H1 (cell line): ENCODE data around the gene HDAC9. TPM values are rescaled to one million over a fixed set of nuclear protein-coding genes. Genes with fewer than 3 reads are reported as not detected.

Experiments
- CTCF ChIA-PET: fragments of 300-600 bp; sonication (Branson Sonifier 250); formaldehyde crosslinking; loops from one replicate; lab custom pipeline; 2021; ENCODE audit not compliant: partially characterized antibody; lab: Charles Lee
- POLR2A ChIA-PET: fragments of 300-600 bp; sonication (Branson Sonifier 250); formaldehyde crosslinking; loops from one replicate; lab custom pipeline; 2021; ENCODE audit warnings: inconsistent platforms; ENCODE audit not compliant: partially characterized antibody; lab: Charles Lee
- DNase-seq, 2 experiments: peaks; one replicate each; pipeline versions ENCODE4 v3.0.0 to v3.0.0-alpha.2; 2010 to 2022; ENCODE audit warnings: low spot score in 2 of 2, low read depth in 1 of 2, mixed read lengths in 1 of 2
- FAIRE-seq: peaks from 2 replicates; lab custom pipeline; 2011; peaks lifted over from hg19 to GRCh38; lab: Jason Lieb, UNC
- H2AFZ ChIP-seq: 2 replicates; pipeline ENCODE4 v1.8.1; 2012; ENCODE audit warnings: low read length, inconsistent platforms
- H2AK5ac ChIP-seq: 2 replicates; pipeline ENCODE4 v1.6.1; 2013; ENCODE audit warnings: low read depth, low read length
- H2BK120ac ChIP-seq: replicated peaks from 2 replicates; pipeline ENCODE3; 2013; ENCODE audit warnings: low read depth, low read length, inconsistent platforms
- H2BK12ac ChIP-seq: 2 replicates; pipeline ENCODE4 v1.6.1; 2013; ENCODE audit warnings: low read depth, low read length
- H2BK15ac ChIP-seq: 2 replicates; pipeline ENCODE4 v1.6.1; 2013; ENCODE audit warnings: low read length
- H2BK20ac ChIP-seq: 2 replicates; pipeline ENCODE4 v1.6.1; 2013; ENCODE audit warnings: low read length
- H2BK5ac ChIP-seq: 2 replicates; pipeline ENCODE4 v1.6.1; 2013; ENCODE audit warnings: low read depth, low read length
- H3K14ac ChIP-seq: 2 replicates; pipeline ENCODE4 v1.6.1; 2013; ENCODE audit warnings: inconsistent platforms; ENCODE audit not compliant: insufficient read length
- H3K18ac ChIP-seq: 2 replicates; pipeline ENCODE4 v1.6.1; 2013; ENCODE audit warnings: low read length; ENCODE audit errors: extremely low read depth
- H3K23ac ChIP-seq: 2 replicates; pipeline ENCODE4 v1.6.1; 2013; ENCODE audit warnings: inconsistent platforms; ENCODE audit not compliant: insufficient read length
- H3K23me2 ChIP-seq: 2 replicates; pipeline ENCODE4 v1.6.1; 2013; ENCODE audit warnings: low read depth, low read length
- H3K27ac ChIP-seq: 2 replicates; pipeline ENCODE4 v1.6.1; 2011; ENCODE audit warnings: low read depth, low read length, inconsistent platforms
- H3K27me3 ChIP-seq, 4 experiments: replicated peaks in 1 of 4; 1 replicate in 1 of 4; 2 replicates in 3 of 4; pipeline versions ENCODE4 v1.6.1 to v1.8.1; 2011 to 2013; ENCODE audit warnings: low read length in 3 of 4, mild to moderate bottlenecking in 3 of 4, inconsistent platforms in 2 of 4, mixed read lengths in 2 of 4, moderate library complexity in 1 of 4; ENCODE audit not compliant: control insufficient read depth in 3 of 4, insufficient read depth in 3 of 4; ENCODE audit errors: extremely low read depth in 1 of 4
- H3K36me3 ChIP-seq, 4 experiments: 2 replicates each; pipeline versions ENCODE4 v1.6.1 to v1.8.1; 2011 to 2013; ENCODE audit warnings: mild to moderate bottlenecking in 4 of 4, low read length in 3 of 4, moderate library complexity in 2 of 4, control low read depth in 1 of 4, inconsistent platforms in 1 of 4; ENCODE audit not compliant: insufficient read depth in 4 of 4, control insufficient read depth in 2 of 4
- H3K4ac ChIP-seq: replicated peaks from 2 replicates; pipeline ENCODE3; 2013; ENCODE audit warnings: low read length, low read depth, mixed read lengths, inconsistent platforms; ENCODE audit not compliant: insufficient read length
- H3K4me1 ChIP-seq, 4 experiments: replicated peaks in 1 of 4; 1 replicate in 1 of 4; 2 replicates in 3 of 4; pipeline versions ENCODE4 v1.6.1 to v1.8.1; 2011 to 2013; ENCODE audit warnings: low read length in 3 of 4, inconsistent platforms in 2 of 4, mixed read lengths in 1 of 4; ENCODE audit not compliant: insufficient read depth in 4 of 4, control insufficient read depth in 3 of 4
- H3K4me2 ChIP-seq, 2 experiments: 2 replicates each; pipeline versions ENCODE4 v1.6.1 to v1.8.1; 2011 to 2013; ENCODE audit warnings: low read depth in 2 of 2, low read length in 2 of 2, control low read depth in 1 of 2, inconsistent platforms in 1 of 2, mild to moderate bottlenecking in 1 of 2; ENCODE audit not compliant: insufficient read depth in 1 of 2
- H3K4me3 ChIP-seq, 4 experiments: fragments of 200-600, 300-600 bp in 1 of 4; sonication (generic), shearing (Covaris generic), sonication (Bioruptor Twin) in 1 of 4; 2 replicates each; pipeline versions ENCODE4 v1.5.1 to v1.8.1; 2011 to 2016; ENCODE audit warnings: low read length in 4 of 4, low read depth in 3 of 4, control low read depth in 2 of 4, inconsistent platforms in 2 of 4, mild to moderate bottlenecking in 2 of 4, mixed read lengths in 1 of 4, moderate library complexity in 1 of 4; ENCODE audit not compliant: insufficient read depth in 2 of 4; ENCODE audit errors: extremely low read depth in 1 of 4
- H3K56ac ChIP-seq: replicated peaks from 2 replicates; pipeline ENCODE3; 2013; ENCODE audit warnings: low read depth, mild to moderate bottlenecking, mixed read lengths, low read length, inconsistent platforms; ENCODE audit not compliant: insufficient read length
- H3K79me1 ChIP-seq: 2 replicates; pipeline ENCODE4 v1.6.1; 2013; ENCODE audit warnings: low read depth, low read length, control low read depth
- H3K79me2 ChIP-seq, 2 experiments: 2 replicates each; pipeline versions ENCODE4 v1.6.1 to v1.8.1; 2012 to 2013; ENCODE audit warnings: low read length in 2 of 2, mild to moderate bottlenecking in 2 of 2, inconsistent platforms in 1 of 2; ENCODE audit not compliant: insufficient read depth in 2 of 2, control insufficient read depth in 1 of 2
- H3K9ac ChIP-seq, 4 experiments: replicated peaks in 1 of 4; 1 replicate in 1 of 4; 2 replicates in 3 of 4; pipeline versions ENCODE4 v1.6.1 to v1.8.1; 2011 to 2013; ENCODE audit warnings: low read depth in 3 of 4, low read length in 3 of 4, control low read depth in 2 of 4, mild to moderate bottlenecking in 2 of 4, moderate library complexity in 2 of 4, inconsistent platforms in 1 of 4; ENCODE audit errors: extremely low read depth in 1 of 4
- H3K9me3 ChIP-seq, 2 experiments: 2 replicates each; pipeline versions ENCODE4 v1.6.1 to v1.8.1; 2012 to 2013; ENCODE audit warnings: mild to moderate bottlenecking in 2 of 2, moderate library complexity in 2 of 2, control low read depth in 1 of 2, inconsistent platforms in 1 of 2, low read depth in 1 of 2, low read length in 1 of 2, mixed read lengths in 1 of 2; ENCODE audit not compliant: insufficient read depth in 2 of 2
- H4K20me1 ChIP-seq, 2 experiments: replicated peaks in 1 of 2; 2 replicates each; pipeline versions ENCODE3 to v1.8.1; 2011 to 2013; ENCODE audit warnings: inconsistent platforms in 2 of 2, low read length in 2 of 2, mild to moderate bottlenecking in 1 of 2; ENCODE audit not compliant: insufficient read depth in 2 of 2, control insufficient read depth in 1 of 2
- H4K5ac ChIP-seq: 2 replicates; pipeline ENCODE4 v1.6.1; 2013; ENCODE audit warnings: low read length, low read depth, mixed read lengths, inconsistent platforms; ENCODE audit not compliant: insufficient read length
- H4K8ac ChIP-seq: 2 replicates; pipeline ENCODE4 v1.8.0; 2013; ENCODE audit warnings: mild to moderate bottlenecking, moderate library complexity, low read length, inconsistent platforms; ENCODE audit not compliant: insufficient read depth; ENCODE audit errors: extremely low read depth
- H4K91ac ChIP-seq: replicated peaks from 2 replicates; pipeline ENCODE3; 2013; ENCODE audit warnings: low read length, mixed read lengths, inconsistent platforms; ENCODE audit not compliant: insufficient read length
- CBX5 ChIP-seq: fragments of 300-800, 300-1000 bp; sonication (generic); IDR thresholded peaks from 2 replicates; pipeline ENCODE4 v1.7.1; 2016; ENCODE audit warnings: antibody characterized with exemption, low read length, low read depth
- EZH2 ChIP-seq: fragments of 200-600 bp; sonication (generic); IDR thresholded peaks from 2 replicates; pipeline ENCODE4 v1.7.1; 2012; ENCODE audit warnings: low read depth, mild to moderate bottlenecking, moderate library complexity, low read length, inconsistent platforms; ENCODE audit not compliant: severe bottlenecking
- POLR2A ChIP-seq, 2 experiments: IDR thresholded peaks; 1 replicate in 1 of 2; 2 replicates in 1 of 2; pipeline ENCODE4 v1.6.1; 2011; ENCODE audit warnings: low read depth in 2 of 2, low read length in 2 of 2, mild to moderate bottlenecking in 2 of 2; ENCODE audit errors: control extremely low read depth in 1 of 2
- SIN3A ChIP-seq, 2 experiments: IDR thresholded peaks in 1 of 2; conservative IDR thresholded peaks in 1 of 2; 2 replicates each; pipeline ENCODE4 v1.6.1; 2011 to 2012; ENCODE audit warnings: low read length in 2 of 2, improper control_type of control experiment in 1 of 2, low read depth in 1 of 2, mild to moderate bottlenecking in 1 of 2
- TEAD4 ChIP-seq: IDR thresholded peaks from 2 replicates; pipeline ENCODE4 v1.6.1; 2012; ENCODE audit warnings: low read depth, low read length, inconsistent platforms, mixed read lengths
- ZNF274 ChIP-seq: IDR thresholded peaks from 2 replicates; pipeline ENCODE4 v1.7.0; 2012; ENCODE audit warnings: low read length, borderline replicate concordance; ENCODE audit errors: extremely low read depth
- WGBS, 2 experiments: shearing (Covaris generic) in 1 of 2; methylation state at CpG; one replicate each; pipeline versions ENCODE4 v1.1.6 to v1.1.7; 2013 to 2015; ENCODE audit warnings: low lambda C conversion rate in 2 of 2, mixed read lengths in 2 of 2, inconsistent platforms in 1 of 2, low coverage in 1 of 2, missing lambda C conversion rate in 1 of 2; ENCODE audit not compliant: insufficient replicate concordance in 2 of 2, insufficient coverage in 1 of 2, insufficient read length in 1 of 2; ENCODE audit errors: extremely low coverage in 1 of 2, missing lambda C conversion rate in 1 of 2; 5-methylcytosine and 5-hydroxymethylcytosine counted together
- polyA plus RNA-seq, 7 experiments: library from polyadenylated mRNA; depleted of rRNA in 3 of 7; stranded (reverse) in 5 of 7; unstranded in 2 of 7; fragments of >200 nt in 5 of 7; fragments of 200-250 nt in 2 of 7; gene quantifications; 1 replicate in 5 of 7; 2 replicates in 1 of 7; 4 replicates in 1 of 7; pipeline versions ENCODE4 v1.2.1 to v1.2.3, GENCODE V29; 2011 to 2013; ENCODE audit warnings: missing spikeins in 2 of 7, mixed read lengths in 2 of 7
- total RNA-seq: library from RNA; stranded (reverse); fragmentation: NEBNext Ultra II Directional; extraction: Animal tissue kit (Norgen Biotek cat#: 25700); gene quantifications from 2 replicates; pipeline ENCODE4 v1.2.1, GENCODE V29; 2021

HDAC9 gene
- total and polyA plus RNA-seq, 2 of the 8 experiments (the other 6 are each of a cell fraction or from before 2014, with no cell fraction given), result 9.5 to 13.1 TPM

GRCh38 chr7:18975689-18976280 is 480.2 kb downstream of the HDAC9 start:
- Histone ChIP-seq H3K18ac (no peak overlapping the region), H2AFZ (no peak overlapping the region), H2BK5ac (no peak overlapping the region), H3K9ac (no peak overlapping the region), H3K27ac (no peak overlapping the region), H3K4me3 (no peak overlapping the region), H4K20me1 (no peaks in the 10 kb centered on the region), H3K9me3 (no peaks in the 10 kb centered on the region), H2AK5ac (no peak overlapping the region), H4K8ac (no peak overlapping the region), H4K5ac (no peak overlapping the region), H3K79me2 (no peaks in the 10 kb centered on the region), H4K91ac (no peak overlapping the region), H2BK120ac (no peak overlapping the region), H3K36me3 (no peaks in the 10 kb centered on the region), H3K23ac (no peak overlapping the region), H2BK12ac (no peak overlapping the region), H3K4me2 (no peak overlapping the region), H2BK20ac (no peak overlapping the region), H3K27me3 (no peaks in the 10 kb centered on the region), H3K79me1 (no peaks in the 10 kb centered on the region), H3K4ac (no peak overlapping the region), H3K56ac (no peak overlapping the region), H2BK15ac (no peak overlapping the region), H3K23me2 (no peaks in the 10 kb centered on the region), H3K14ac (no peak overlapping the region), H3K4me1 (no peaks in the 10 kb centered on the region)
- TF ChIP-seq EZH2 (no peak), TEAD4 (no peak), SIN3A (conservative IDR thresholded peaks at IDR 0.05 in 1 of 2, IDR thresholded peaks at IDR 0.05 in 1 of 2; ENCODE audit: low read depth in 1 of 2, low read length in 2 of 2) (no peak), POLR2A (IDR thresholded peaks at IDR 0.05; ENCODE audit: control extremely low read depth in 1 of 2, low read depth in 2 of 2, low read length in 2 of 2) (no peak), ZNF274 (no peak), CBX5 (no peak)
- FAIRE-seq, result no peak
- WGBS, 2 experiments, result 93% methylated on average over 9 of the region's 9 CpGs; no CpG with 5 or more reads in 1 of the 2 experiments
- ChIA-PET CTCF (no interaction called here), POLR2A (no interaction called here)
- no peak for DNase-seq
